SH-SY5Y (cell line): ENCODE measurements around the gene SMC1A.

ENCODE experiments used
- GATA2 ChIP-seq: IDR thresholded peaks from 2 replicates; pipeline ENCODE4 v1.6.1; 2011; ENCODE audit warnings: mild to moderate bottlenecking, low read depth, low read length
- GATA3 ChIP-seq: IDR thresholded peaks from 2 replicates; pipeline ENCODE4 v1.6.1; 2011; ENCODE audit warnings: low read depth, mild to moderate bottlenecking, low read length, moderate library complexity

DNA sequence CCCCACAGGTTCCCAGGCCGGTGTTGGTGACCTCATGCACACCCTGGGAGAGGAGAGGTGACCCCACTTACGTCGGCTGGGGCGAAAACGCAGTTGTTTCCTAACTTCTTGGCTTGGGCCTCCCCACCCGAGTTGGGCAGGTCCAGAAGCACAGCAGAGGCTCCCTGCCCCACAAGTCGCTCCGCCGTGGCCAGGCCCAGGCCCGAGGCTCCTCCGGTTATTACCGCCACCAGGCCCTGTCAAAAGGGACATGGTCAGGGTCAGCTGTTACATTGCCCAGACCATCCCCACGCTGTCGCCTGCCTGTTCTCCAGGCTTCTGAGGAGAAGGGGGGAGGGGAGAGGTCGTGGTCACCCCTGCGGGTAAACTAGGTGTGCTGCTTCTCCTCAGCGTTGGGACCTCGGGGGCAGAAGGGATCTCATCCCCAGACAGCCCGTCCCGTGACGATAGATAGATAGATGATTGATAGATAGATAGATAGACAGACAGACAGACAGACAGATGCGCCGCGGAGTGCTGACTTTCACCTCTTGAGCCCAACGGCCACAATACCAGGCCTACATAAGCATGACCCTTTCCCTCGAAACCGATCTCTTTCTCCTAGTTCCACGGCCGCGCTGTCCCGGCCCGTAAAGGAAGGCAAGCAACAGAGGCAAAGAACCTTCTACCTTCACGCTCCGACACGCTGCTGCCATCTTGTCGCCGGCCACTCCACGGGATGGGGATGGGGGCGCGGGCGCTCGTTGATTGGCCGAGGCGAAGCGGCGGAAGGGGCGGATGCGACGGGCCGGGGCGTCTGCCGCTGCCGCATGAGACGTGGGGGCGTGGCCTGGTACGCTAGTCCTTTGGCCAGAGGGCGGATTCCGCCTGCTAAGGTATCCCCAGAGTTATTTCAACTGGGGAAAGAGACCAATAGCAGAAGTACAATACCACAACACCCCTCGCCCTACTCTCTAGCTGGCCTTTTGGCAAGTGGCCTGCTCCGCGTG lies 11.5 kb upstream of the SMC1A start, which contains the start of gene HSD17B10:
- 0 out of 2 replicates have a peak, but pooled peaks have one; percentile 19 for TF ChIP-seq GATA2
- no peak for TF ChIP-seq GATA3
